Natural killer cell treated with Interleukin-12 subunit alpha and Interleukin-12 subunit beta and Interleukin-15 and Interleukin-18, amount 100 ng/mL, for 72 hours (primary cell): ENCODE measurements around the gene COG4. TPM values are rescaled to one million over a fixed set of nuclear protein-coding genes. Genes with fewer than 3 reads are reported as not detected.
"Not testable (repeated sequence)": the region's sequence is repeated elsewhere in the genome, so short reads cannot be mapped to it uniquely, and the experiment has no call there.

Experiments
- ATAC-seq, 2 donors: fragments of 150-1000 bp; cut with Tn5 transposase in 1 of 2; sonication (Bioruptor Pico), chemical (Tn5 transposase) in 1 of 2; 2 replicates each; pipeline ENCODE4 v1.10.0; 2021
- DNase-seq: peaks from one replicate; pipeline ENCODE4 v3.0.0; 2022; ENCODE audit warnings: low spot score
- H3K27ac Mint-ChIP-seq, 2 donors: 1 replicate in 1 of 2; 2 replicates in 1 of 2; pipeline ENCODE4 v1.8.0; 2022; ENCODE audit warnings: mixed read lengths in 2 of 2, mild to moderate bottlenecking in 1 of 2, moderate library complexity in 1 of 2
- H3K27me3 Mint-ChIP-seq, 2 donors: 1 replicate in 1 of 2; 2 replicates in 1 of 2; pipeline ENCODE4 v1.8.0; 2022; ENCODE audit warnings: mixed read lengths in 2 of 2
- H3K36me3 Mint-ChIP-seq: one replicate; pipeline ENCODE4 v1.8.0; 2022; ENCODE audit warnings: mixed read lengths
- H3K4me1 Mint-ChIP-seq, 2 donors: 1 replicate in 1 of 2; 2 replicates in 1 of 2; pipeline ENCODE4 v1.8.0; 2022; ENCODE audit warnings: low read depth in 2 of 2, mixed read lengths in 2 of 2, mild to moderate bottlenecking in 1 of 2
- H3K4me3 Mint-ChIP-seq: one replicate; pipeline ENCODE4 v1.8.0; 2022; ENCODE audit warnings: mixed read lengths
- H3K9me3 Mint-ChIP-seq: 2 replicates; pipeline ENCODE4 v1.8.0; 2022; ENCODE audit warnings: mixed read lengths
- total RNA-seq, 2 donors: library from RNA; stranded (reverse); gene quantifications; one replicate each; pipeline ENCODE4 v1.2.3, GENCODE V29; 2022

The COG4 gene
- total RNA-seq, 2 donors from 2014 or later, result 39.5 to 54.8 TPM

GRCh38 chr16:70450142-70451003, 73.0 kb downstream of the COG4 start:
- not testable (repeated sequence) for H3K27ac Mint-ChIP-seq, H3K27me3 Mint-ChIP-seq, H3K9me3 Mint-ChIP-seq, ATAC-seq, H3K4me3 Mint-ChIP-seq, H3K36me3 Mint-ChIP-seq, DNase-seq
- H3K4me1 Mint-ChIP-seq, result peaks cover 11% of the 10 kb centered on the region in 2 donors

- no peak for DNase-seq
- peaks cover 0 to 4% of the 10 kb centered on the region in 2 donors for H3K4me1 Mint-ChIP-seq
- H3K9me3 Mint-ChIP-seq, result no peaks in the 10 kb centered on the region
- no peaks in the 10 kb centered on the region for H3K27me3 Mint-ChIP-seq
- no peak overlapping the region for H3K4me3 Mint-ChIP-seq
- ATAC-seq, result no peak
- no peak overlapping the region for H3K27ac Mint-ChIP-seq
- no peaks in the 10 kb centered on the region for H3K36me3 Mint-ChIP-seq
Measured at GRCh38 chr16:70448075-70448474, 75.3 kb downstream of the COG4 start.

DNA sequence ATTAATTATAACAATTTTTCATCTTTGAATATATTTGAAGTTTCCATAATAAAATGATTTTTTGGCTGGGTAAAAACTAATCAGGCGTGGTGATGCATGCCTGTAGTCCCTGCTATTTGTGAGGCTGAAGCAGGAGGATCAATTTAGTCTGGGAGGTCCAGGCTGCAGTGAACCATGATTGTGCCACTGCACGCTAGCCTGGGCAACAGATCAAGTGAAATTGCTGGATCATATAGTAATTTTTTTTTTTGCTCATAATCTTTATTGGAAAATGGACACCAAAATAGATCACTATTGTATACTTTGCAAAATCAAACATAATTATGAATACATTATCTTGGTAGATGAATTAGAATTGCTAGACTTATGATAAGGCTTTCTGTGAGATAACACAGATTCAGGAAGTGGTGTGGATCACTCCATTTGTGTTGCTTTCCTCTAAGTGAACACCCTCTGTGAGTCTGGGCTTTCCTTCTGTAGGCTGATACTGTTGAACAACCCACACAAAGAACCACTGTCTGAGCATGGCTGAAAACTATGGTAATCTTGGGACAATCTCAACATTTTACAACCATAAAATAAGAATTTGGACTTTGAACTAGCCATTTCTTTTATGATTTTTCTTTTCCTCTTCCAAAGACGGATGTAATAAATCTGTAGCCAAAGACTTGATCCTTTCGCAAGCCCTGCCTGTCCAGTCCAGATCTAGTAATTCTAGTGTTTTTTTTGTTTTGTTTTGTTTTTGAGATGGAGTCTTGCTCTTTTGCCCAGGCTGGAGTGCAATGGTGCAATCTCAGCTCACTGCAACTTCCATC, 78.9 kb downstream of the COG4 start:
- H3K27ac Mint-ChIP-seq, result no peak overlapping the region
- H3K27me3 Mint-ChIP-seq, result no peaks in the 10 kb centered on the region
- ATAC-seq (no peak), DNase-seq (no peak)
- no peak overlapping the region for H3K4me3 Mint-ChIP-seq
- no peaks in the 10 kb centered on the region for H3K36me3 Mint-ChIP-seq
- no peaks in the 10 kb centered on the region for H3K9me3 Mint-ChIP-seq
- no peaks in the 10 kb centered on the region for H3K4me1 Mint-ChIP-seq

DNA sequence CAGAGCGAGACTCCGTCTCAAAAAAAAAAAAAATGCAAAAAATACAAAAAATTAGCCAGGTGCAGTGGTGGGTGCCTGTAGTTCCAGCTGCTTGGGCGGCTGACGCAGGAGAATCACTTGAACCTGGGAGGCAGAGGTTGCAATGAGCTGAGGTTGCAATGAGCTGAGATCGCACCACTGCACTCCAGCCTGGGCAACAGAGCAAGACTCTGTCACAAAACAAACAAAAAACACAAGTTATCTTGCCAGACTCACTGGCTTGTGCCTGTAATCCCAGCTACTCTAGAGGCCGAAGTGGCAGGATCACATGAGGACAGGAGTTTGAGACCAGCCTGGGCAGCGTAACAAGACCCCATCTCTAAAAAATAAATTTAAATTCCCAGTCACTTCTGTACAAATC, 81.0 kb downstream of the COG4 start:
- Mint-ChIP-seq H3K4me1 (peaks cover 10 to 11% of the 10 kb centered on the region in 2 donors), H3K36me3 (peaks cover 5% of the 10 kb centered on the region), H3K27me3 (no peaks in the 10 kb centered on the region), H3K27ac (no peak overlapping the region), H3K4me3 (no peak overlapping the region), H3K9me3 (no peaks in the 10 kb centered on the region)
- no peak for ATAC-seq
- DNase-seq, result no peak

GRCh38 chr16:70441406-70441990, 81.9 kb downstream of the COG4 start:
- Mint-ChIP-seq H3K9me3 (no peaks in the 10 kb centered on the region), H3K4me1 (peaks cover 17 to 19% of the 10 kb centered on the region in 2 donors), H3K27me3 (no peaks in the 10 kb centered on the region), H3K27ac (no peak overlapping the region), H3K4me3 (no peak overlapping the region), H3K36me3 (peaks cover 5% of the 10 kb centered on the region)
- no peak for DNase-seq
- ATAC-seq, result no peak

- DNase-seq (no peak), ATAC-seq (no peak)
- H3K27ac Mint-ChIP-seq, result peak overlapping the region; percentile 73 to 86
- H3K4me3 Mint-ChIP-seq, result peak overlapping the region; percentile 86
- no peaks in the 10 kb centered on the region for H3K27me3 Mint-ChIP-seq
- H3K9me3 Mint-ChIP-seq, result no peaks in the 10 kb centered on the region
- H3K36me3 Mint-ChIP-seq, result peaks cover 5% of the 10 kb centered on the region
- peaks cover 19 to 21% of the 10 kb centered on the region in 2 donors for H3K4me1 Mint-ChIP-seq
Measured at GRCh38 chr16:70440009-70440692, 83.2 kb downstream of the COG4 start.

DNA sequence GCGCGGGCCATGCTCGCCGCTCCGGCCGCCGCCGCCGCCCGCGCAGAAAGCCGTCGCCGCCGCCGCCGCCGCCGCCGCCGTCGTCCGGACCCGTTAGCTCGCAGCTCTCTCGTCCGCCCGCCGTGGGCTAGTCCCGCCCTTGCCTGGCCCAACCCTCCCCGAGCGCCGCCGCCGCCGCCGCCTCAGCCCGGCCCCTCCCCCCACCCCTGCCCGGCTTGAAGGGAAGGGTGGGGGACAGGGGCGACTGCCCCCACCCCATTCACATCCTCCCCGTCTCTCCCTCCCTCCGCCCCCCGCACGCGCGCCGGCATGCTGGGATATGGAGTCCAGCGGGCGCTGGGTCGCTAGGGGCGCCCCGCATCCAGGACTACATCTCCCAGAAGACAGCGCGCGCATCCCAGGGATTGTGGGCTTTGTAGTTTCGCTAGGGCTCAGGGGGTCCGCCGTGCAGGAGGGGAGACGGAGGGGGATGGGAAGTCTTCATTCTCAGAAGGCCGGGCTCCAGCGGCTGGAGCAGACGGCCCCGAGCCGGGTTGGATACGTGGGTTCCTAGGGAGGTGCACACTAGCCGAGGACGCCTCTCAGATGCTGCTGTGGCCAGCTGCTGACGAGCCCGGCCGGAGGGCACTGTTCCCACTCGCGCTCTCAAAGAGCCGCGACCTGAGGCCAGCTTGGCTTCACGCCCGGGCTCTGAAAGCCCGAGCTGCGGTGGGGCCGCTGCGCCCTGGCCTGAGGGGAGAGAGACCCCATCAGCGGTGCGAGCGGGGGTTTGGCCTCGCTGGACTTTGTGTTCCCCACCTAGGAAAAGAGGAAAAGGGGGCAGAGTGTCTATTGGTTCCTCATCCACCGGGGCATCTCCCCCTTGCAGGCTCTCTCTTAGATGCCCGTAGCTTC, 84.1 kb downstream of the COG4 start, which contains the start of gene ST3GAL2:
TSS of gene ST3GAL2 (minus strand) at position 132 of the 894 bp plus-strand sequence. CDS start 40,570 bp downstream, outside the sequence.
- Mint-ChIP-seq H3K27me3 (no peaks in the 10 kb centered on the region), H3K36me3 (peaks cover 5% of the 10 kb centered on the region), H3K9me3 (no peaks in the 10 kb centered on the region), H3K4me1 (peaks cover 19 to 21% of the 10 kb centered on the region in 2 donors), H3K27ac (peak within 1 kb of the TSS; percentile 88 to 96), H3K4me3 (peak within 1 kb of the TSS; percentile 100)
- ATAC-seq, result peak; percentile 99
- DNase-seq, result peak; percentile 94

GRCh38 chr16:70438585-70438968, 84.8 kb downstream of the COG4 start:
- H3K4me1 Mint-ChIP-seq, result peaks cover 23 to 26% of the 10 kb centered on the region in 2 donors
- no peaks in the 10 kb centered on the region for H3K9me3 Mint-ChIP-seq
- ATAC-seq, result no peak
- DNase-seq, result no peak
- peak overlapping the region; percentile 100 for H3K4me3 Mint-ChIP-seq
- no peaks in the 10 kb centered on the region for H3K27me3 Mint-ChIP-seq
- H3K36me3 Mint-ChIP-seq, result peaks cover 5% of the 10 kb centered on the region
- peak overlapping the region; percentile 88 to 96 for H3K27ac Mint-ChIP-seq

DNA sequence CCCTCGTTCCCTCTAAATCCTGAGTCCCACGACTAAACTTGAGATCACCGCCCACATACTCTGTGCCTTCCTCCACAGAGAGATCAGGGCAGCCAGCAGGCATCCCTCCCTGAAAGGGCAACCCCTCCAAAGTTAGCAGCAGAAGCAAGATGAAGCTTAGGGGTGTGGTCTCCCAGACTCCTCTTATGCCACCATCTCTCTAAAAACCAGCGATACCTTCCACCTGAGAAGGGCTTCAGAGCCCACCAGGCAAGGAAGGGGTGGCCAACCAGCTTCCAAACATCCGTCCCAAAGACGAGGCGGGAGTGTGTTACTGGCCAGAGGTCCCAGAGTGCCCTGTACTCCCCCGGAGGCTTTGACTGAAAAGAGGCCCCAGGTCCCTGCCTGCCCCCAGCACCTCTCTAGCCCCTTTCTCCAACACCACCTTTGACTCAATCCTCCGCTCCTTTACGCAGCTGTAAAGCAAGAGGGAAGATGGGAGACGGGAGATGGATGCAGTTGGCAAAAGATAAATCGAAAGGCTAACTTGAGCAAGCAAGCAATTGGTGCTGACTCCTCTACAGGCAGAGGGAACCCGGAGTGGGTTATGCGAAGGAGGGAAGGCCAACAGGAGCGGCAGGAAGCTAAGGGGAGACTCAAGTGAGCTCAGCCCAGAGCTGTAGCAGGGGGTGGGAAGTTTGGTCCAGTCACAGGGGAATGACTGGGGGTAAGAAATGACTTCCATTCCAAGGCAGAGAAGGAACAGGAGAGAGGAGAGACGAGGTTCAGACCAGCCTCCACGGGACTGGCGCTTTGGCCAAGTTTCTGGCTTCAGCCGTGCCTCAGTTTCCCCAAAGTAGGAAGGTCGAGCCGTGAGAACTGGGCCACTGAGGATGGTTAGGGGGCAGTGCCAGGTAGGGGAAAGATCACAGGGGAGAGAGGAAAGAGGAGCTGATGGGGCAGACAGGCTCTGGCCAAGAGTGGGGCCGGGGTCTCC, 85.5 kb downstream of the COG4 start:
- no peak for DNase-seq
- Mint-ChIP-seq H3K9me3 (no peaks in the 10 kb centered on the region), H3K4me3 (peak overlapping the region; percentile 100)

GRCh38 chr16:70437017-70437581, 86.3 kb downstream of the COG4 start:
- H3K27ac Mint-ChIP-seq, result peak overlapping the region; percentile 88 to 96
- no peaks in the 10 kb centered on the region for H3K27me3 Mint-ChIP-seq
- no peak for DNase-seq
- H3K36me3 Mint-ChIP-seq, result peaks cover 5% of the 10 kb centered on the region
- H3K9me3 Mint-ChIP-seq, result no peaks in the 10 kb centered on the region
- H3K4me3 Mint-ChIP-seq, result peak overlapping the region; percentile 100
- H3K4me1 Mint-ChIP-seq, result peaks cover 30 to 32% of the 10 kb centered on the region in 2 donors
- no peak for ATAC-seq

More for the DNA sequence above, 85.5 kb downstream of the COG4 start:
- Mint-ChIP-seq H3K27me3 (no peaks in the 10 kb centered on the region), H3K27ac (peak overlapping the region; percentile 88 to 96), H3K36me3 (peaks cover 5% of the 10 kb centered on the region), H3K4me1 (peaks cover 27 to 30% of the 10 kb centered on the region in 2 donors)
- ATAC-seq, result no peak

- Mint-ChIP-seq H3K36me3 (peaks cover 5% of the 10 kb centered on the region), H3K4me3 (no peak overlapping the region), H3K4me1 (peaks cover 43 to 45% of the 10 kb centered on the region in 2 donors), H3K27me3 (no peaks in the 10 kb centered on the region), H3K27ac (no peak overlapping the region), H3K9me3 (no peaks in the 10 kb centered on the region)
- ATAC-seq, result no peak
- DNase-seq, result peak; percentile 52
Measured at GRCh38 chr16:70434484-70435260, 88.7 kb downstream of the COG4 start.
